22Rv1 (cell line): ENCODE data around the gene SESN3.
"Not testable (repeated sequence)": the region's sequence is repeated elsewhere in the genome, so short reads cannot be mapped to it uniquely, and the experiment has no call there.

Experiments
- H3K27ac ChIP-seq: fragments of 450-650 bp; 2 replicates; pipeline ENCODE4 v1.5.1; 2017
- CTCF ChIP-seq: fragments of 450-650 bp; IDR thresholded peaks from 2 replicates; pipeline ENCODE4 v1.5.1; 2017; ENCODE audit warnings: mild to moderate bottlenecking
- ZFX ChIP-seq: fragments of 450-650 bp; IDR thresholded peaks from 2 replicates; pipeline ENCODE4 v1.6.1; 2017; ENCODE audit warnings: antibody characterized with exemption, borderline replicate concordance

The SESN3 gene

GRCh38 chr11:95142431-95142830 is 88.6 kb downstream of the SESN3 start:
- no peak for TF ChIP-seq ZFX
- no peak for TF ChIP-seq CTCF
- H3K27ac ChIP-seq = no peak overlapping the region

GRCh38 chr11:95140397-95141033 is 90.5 kb downstream of the SESN3 start:
- TF ChIP-seq ZFX = no peak
- TF ChIP-seq CTCF = no peak
- H3K27ac ChIP-seq = no peak overlapping the region

GRCh38 chr11:95138448-95138847 is 92.6 kb downstream of the SESN3 start:
- no peak overlapping the region for H3K27ac ChIP-seq
- peak; percentile 18; the same call in 1 of the 2 replicates for TF ChIP-seq CTCF
- no peak for TF ChIP-seq ZFX

GRCh38 chr11:95137299-95137698 is 93.7 kb downstream of the SESN3 start:
- H3K27ac ChIP-seq = no peak overlapping the region
- TF ChIP-seq ZFX (no peak), CTCF (no peak)

- H3K27ac ChIP-seq = not testable (repeated sequence)
These were observed 94.3 kb downstream of the SESN3 start for GRCh38 chr11:95136747-95137146.

- no peak overlapping the region for H3K27ac ChIP-seq
- TF ChIP-seq CTCF = no peak
- no peak for TF ChIP-seq ZFX
These were observed 95.1 kb downstream of the SESN3 start for GRCh38 chr11:95135880-95136279.

GRCh38 chr11:95135155-95135554 is 95.8 kb downstream of the SESN3 start:
- no peak overlapping the region for H3K27ac ChIP-seq
- TF ChIP-seq ZFX (no peak), CTCF (no peak)

- no peak overlapping the region for H3K27ac ChIP-seq
- TF ChIP-seq ZFX (no peak), CTCF (no peak)
These were observed 96.5 kb downstream of the SESN3 start for GRCh38 chr11:95134491-95134890.
